ENCODE measurements around the gene TTYH1.
A peak's percentile ranks its signal among the peaks of the same experiment; 100 is the strongest.
"Not testable (repeated sequence)": the region's sequence is repeated elsewhere in the genome, so short reads cannot be mapped to it uniquely, and the experiment has no call there.

Gene TTYH1

DNA sequence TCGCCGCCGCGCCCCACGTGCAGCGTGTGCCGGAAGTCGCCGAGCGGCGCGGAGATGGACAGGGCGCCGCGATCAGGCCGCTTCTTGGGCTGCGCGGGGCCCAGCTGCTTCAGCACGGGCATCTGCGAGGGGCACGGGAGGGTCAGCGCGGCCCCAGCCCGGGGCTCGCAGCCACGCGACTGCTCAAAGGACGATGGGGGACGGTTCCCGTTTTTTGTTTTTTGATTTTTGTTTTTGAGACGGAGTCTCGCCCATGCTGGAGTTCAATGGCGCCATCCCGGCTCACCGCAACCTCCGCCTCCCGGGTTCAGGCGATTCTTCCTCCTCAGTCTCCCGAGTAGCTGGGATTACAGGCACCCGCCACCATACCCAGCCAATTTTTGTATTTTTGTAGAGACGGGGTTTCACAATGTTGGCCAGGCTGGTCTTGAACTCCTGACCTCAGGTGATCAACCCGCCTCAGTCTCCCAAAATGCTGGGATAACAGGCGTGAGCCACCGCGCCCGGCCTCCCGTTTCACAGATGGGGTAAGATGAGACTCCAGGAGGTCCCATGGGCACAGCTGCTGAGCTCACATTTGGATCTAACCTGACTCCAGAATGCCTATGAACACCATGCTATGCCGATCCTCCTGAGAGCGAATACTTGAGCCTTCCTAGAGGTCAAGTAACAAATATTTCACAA lies 50.3 kb downstream of the TTYH1 start:
- no peak overlapping the region for H3K27ac ChIP-seq
- H3K4me3 ChIP-seq = no peak overlapping the region
- no peak for TF ChIP-seq FOXP2 (optimal IDR thresholded peaks at IDR 0.05; ENCODE audit: control extremely low read depth, extremely low read length, insufficient read depth)
- TF ChIP-seq EZH2 (IDR thresholded peaks at IDR 0.05) = no peak
- TF ChIP-seq POLR2AphosphoS5 (IDR thresholded peaks at IDR 0.05; ENCODE audit: borderline replicate concordance, low read depth, low read length) = no peak
- no peak for DNase-seq (ENCODE audit: low read depth, low spot score)
- H3K9me3 ChIP-seq (ENCODE audit: low read depth, low read length) = no peaks in the 10 kb centered on the region
- no peak overlapping the region for H3K9ac ChIP-seq (ENCODE audit: insufficient read length)
- peaks cover 15% of the 10 kb centered on the region for H3K36me3 ChIP-seq (ENCODE audit: insufficient read depth, low read length)

GRCh38 chr19:54466110-54466480 lies 50.8 kb downstream of the TTYH1 start:
- H3K9me3 ChIP-seq (ENCODE audit: low read depth, low read length); H3K4me3 ChIP-seq; H3K9ac ChIP-seq (ENCODE audit: insufficient read length); DNase-seq (ENCODE audit: low read depth, low spot score): not testable (repeated sequence)
- Histone ChIP-seq H3K36me3 (ENCODE audit: insufficient read depth, low read length) (peaks cover 10% of the 10 kb centered on the region), H3K27ac (peak overlapping the region; percentile 48; the same call in 1 of the 2 replicates)

DNA sequence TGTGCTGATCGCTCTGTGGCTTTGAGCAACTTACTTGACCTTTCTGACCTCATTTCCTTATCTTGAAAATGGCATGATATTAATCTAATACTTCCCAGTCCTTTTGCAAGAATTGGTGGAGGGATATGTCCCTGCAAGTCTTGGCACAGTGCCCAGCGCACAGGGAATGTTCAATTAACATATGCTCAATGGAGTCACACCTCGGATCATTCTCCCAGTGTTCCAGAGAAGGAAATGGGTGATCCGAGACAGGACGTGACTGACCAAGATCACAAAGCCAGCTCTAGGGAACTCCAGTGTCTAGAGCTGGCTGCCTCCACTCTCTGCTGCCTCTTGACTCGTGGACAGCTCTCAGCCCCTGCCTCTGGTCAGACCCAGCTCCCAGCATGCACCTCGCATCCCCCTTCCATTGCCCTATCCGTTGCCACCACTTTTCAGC lies 54.3 kb downstream of the TTYH1 start:
- Histone ChIP-seq H3K4me3 (no peak overlapping the region), H3K27ac (no peak overlapping the region), H3K9me3 (ENCODE audit: low read depth, low read length) (no peaks in the 10 kb centered on the region), H3K9ac (ENCODE audit: insufficient read length) (no peak overlapping the region), H3K36me3 (ENCODE audit: insufficient read depth, low read length) (no peaks in the 10 kb centered on the region)
- no peak for TF ChIP-seq POLR2AphosphoS5 (IDR thresholded peaks at IDR 0.05; ENCODE audit: borderline replicate concordance, low read depth, low read length)
- TF ChIP-seq EZH2 (IDR thresholded peaks at IDR 0.05) = no peak
- no peak for TF ChIP-seq FOXP2 (optimal IDR thresholded peaks at IDR 0.05; ENCODE audit: control extremely low read depth, extremely low read length, insufficient read depth)
- no peak for DNase-seq (ENCODE audit: low read depth, low spot score)

DNA sequence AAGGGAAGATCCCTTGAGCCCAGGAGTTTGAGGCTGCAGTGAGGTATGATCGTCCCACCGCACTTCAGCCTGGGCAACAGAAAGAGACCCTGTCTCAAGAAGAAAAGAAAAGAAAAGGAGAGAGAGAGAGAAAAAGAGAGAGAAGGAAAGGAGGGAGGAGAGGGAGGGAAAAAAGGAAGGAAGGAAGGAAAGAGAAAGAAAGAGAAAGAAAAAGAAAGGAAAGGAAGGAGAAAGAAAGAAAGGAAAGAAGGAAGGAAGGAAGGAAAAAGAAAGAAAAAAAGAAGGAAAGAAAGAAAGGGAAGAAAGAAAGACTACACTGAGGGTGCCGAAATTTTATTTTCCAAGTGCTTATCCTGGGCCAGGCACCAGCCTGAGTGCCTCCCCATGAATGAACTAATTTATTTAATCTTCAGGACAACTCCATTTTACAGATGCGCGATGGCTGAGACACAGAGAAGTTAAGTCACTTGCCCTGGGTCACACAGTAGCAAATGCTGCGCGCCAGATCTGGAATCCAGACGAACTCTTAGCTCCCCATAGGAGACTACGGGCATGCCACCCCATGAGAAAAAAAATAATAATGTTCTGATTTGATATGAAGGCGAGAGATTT lies 55.1 kb downstream of the TTYH1 start:
- no peak for DNase-seq (ENCODE audit: low read depth, low spot score)
- Histone ChIP-seq H3K27ac (0 out of 2 replicates have a peak overlapping the region, but pooled peaks have one; percentile 15), H3K9ac (ENCODE audit: insufficient read length) (peak overlapping the region; percentile 75), H3K4me3 (peak overlapping the region; percentile 71), H3K36me3 (ENCODE audit: insufficient read depth, low read length) (no peaks in the 10 kb centered on the region), H3K9me3 (ENCODE audit: low read depth, low read length) (no peaks in the 10 kb centered on the region)
- no peak for TF ChIP-seq EZH2 (IDR thresholded peaks at IDR 0.05)

GRCh38 chr19:54470991-54471782 lies 55.9 kb downstream of the TTYH1 start:
- H3K9ac ChIP-seq (ENCODE audit: insufficient read length) = peak overlapping the region; percentile 75
- H3K36me3 ChIP-seq (ENCODE audit: insufficient read depth, low read length) = no peaks in the 10 kb centered on the region
- H3K4me3 ChIP-seq = peak overlapping the region; percentile 71
- no peak for TF ChIP-seq EZH2 (IDR thresholded peaks at IDR 0.05)
- no peak for TF ChIP-seq FOXP2 (optimal IDR thresholded peaks at IDR 0.05; ENCODE audit: control extremely low read depth, extremely low read length, insufficient read depth)
- no peak for TF ChIP-seq POLR2AphosphoS5 (IDR thresholded peaks at IDR 0.05; ENCODE audit: borderline replicate concordance, low read depth, low read length)
- no peak for DNase-seq (ENCODE audit: low read depth, low spot score)
- no peaks in the 10 kb centered on the region for H3K9me3 ChIP-seq (ENCODE audit: low read depth, low read length)
- no peak overlapping the region for H3K27ac ChIP-seq

DNA sequence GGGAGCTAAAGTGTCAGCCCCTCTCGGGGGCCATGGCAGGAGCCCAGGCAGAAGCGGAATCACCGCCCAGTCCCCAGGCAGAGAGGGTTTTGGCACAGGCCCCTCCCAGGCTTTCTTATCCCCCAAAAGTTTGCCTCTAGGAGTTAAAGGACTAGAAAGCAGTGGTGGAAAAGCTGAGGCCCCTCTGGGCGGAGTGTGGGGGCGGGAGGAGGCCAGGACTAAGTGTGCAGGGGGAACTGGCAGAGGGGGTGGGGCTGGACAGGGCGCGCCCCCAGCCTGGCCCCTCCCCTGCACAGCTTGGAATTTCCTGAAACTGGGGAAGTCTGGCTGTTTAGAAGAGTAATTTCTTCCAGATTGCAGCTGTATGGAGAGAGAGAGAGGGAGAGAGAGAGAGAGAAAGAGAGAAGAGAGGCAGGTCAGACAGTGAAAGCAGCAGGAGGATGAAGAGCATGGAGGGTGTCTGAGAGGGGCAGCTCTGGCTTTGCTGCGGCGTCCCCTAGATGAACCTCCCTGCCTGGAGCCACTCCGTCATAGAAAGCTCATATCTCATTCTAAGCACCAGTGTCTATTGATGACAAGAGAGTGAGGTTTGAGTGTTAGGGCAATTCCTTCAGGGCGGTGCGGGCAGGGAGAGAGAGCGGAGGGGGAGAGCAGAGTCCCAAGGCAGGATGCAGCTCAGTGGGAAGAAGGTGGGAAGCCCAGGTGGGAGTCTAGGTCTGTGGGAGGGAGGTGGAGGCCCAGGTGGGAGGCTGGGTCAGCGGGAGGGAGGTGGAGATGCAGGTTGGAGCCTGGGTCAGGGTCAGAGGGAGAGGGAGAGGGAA lies 58.0 kb downstream of the TTYH1 start, which contains the start of gene CDC42EP5:
CDC42EP5 (minus strand) TSS at position 226 of the 821 bp plus-strand sequence. CDS start 7,749 bp downstream, outside the sequence.
- Histone ChIP-seq H3K4me3 (peak within 1 kb of the TSS; percentile 76), H3K9me3 (ENCODE audit: low read depth, low read length) (no peaks in the 10 kb centered on the region), H3K27ac (peak within 1 kb of the TSS; percentile 93), H3K36me3 (ENCODE audit: insufficient read depth, low read length) (no peaks in the 10 kb centered on the region), H3K9ac (ENCODE audit: insufficient read length) (peak within 1 kb of the TSS; percentile 49)
- TF ChIP-seq FOXP2 (optimal IDR thresholded peaks at IDR 0.05; ENCODE audit: control extremely low read depth, extremely low read length, insufficient read depth) (no peak), POLR2AphosphoS5 (IDR thresholded peaks at IDR 0.05; ENCODE audit: borderline replicate concordance, low read depth, low read length) (peak; percentile 46; the same call in 1 of the 2 replicates), EZH2 (IDR thresholded peaks at IDR 0.05) (no peak)
- peak; percentile 79 for DNase-seq (ENCODE audit: low read depth, low spot score)

GRCh38 chr19:54473892-54474372 lies 58.7 kb downstream of the TTYH1 start:
- Histone ChIP-seq H3K4me3 (peak overlapping the region; percentile 76), H3K9ac (ENCODE audit: insufficient read length) (peak overlapping the region; percentile 32), H3K36me3 (ENCODE audit: insufficient read depth, low read length) (no peaks in the 10 kb centered on the region), H3K27ac (peak overlapping the region; percentile 93), H3K9me3 (ENCODE audit: low read depth, low read length) (no peaks in the 10 kb centered on the region)
- no peak for DNase-seq (ENCODE audit: low read depth, low spot score)
- no peak for TF ChIP-seq FOXP2 (optimal IDR thresholded peaks at IDR 0.05; ENCODE audit: control extremely low read depth, extremely low read length, insufficient read depth)
- no peak for TF ChIP-seq EZH2 (IDR thresholded peaks at IDR 0.05)
- no peak for TF ChIP-seq POLR2AphosphoS5 (IDR thresholded peaks at IDR 0.05; ENCODE audit: borderline replicate concordance, low read depth, low read length)

DNA sequence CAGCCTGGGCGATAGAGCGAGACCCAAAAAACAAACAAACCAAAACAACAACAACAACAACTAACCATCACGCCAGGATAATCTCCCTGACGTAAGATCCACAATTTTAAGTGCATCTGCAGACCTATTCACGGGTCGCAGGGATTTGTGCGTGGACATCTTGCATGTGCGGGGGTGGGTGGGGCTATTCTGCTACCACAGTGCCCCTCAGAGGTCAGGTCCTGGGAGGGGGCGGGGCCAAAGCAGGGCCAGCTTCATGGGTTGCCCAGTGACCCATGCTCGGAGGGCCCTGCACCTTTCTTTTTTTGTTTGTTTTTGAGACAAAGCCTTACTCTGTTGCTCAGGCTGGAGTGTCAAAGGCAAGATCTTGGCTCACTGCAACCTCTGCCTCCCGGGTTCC lies 60.4 kb downstream of the TTYH1 start:
- H3K9me3 ChIP-seq (ENCODE audit: low read depth, low read length) = no peaks in the 10 kb centered on the region
- no peaks in the 10 kb centered on the region for H3K36me3 ChIP-seq (ENCODE audit: insufficient read depth, low read length)
- H3K9ac ChIP-seq (ENCODE audit: insufficient read length) = no peak overlapping the region
- DNase-seq (ENCODE audit: low read depth, low spot score) = no peak
- TF ChIP-seq FOXP2 (optimal IDR thresholded peaks at IDR 0.05; ENCODE audit: control extremely low read depth, extremely low read length, insufficient read depth) = no peak
- no peak for TF ChIP-seq POLR2AphosphoS5 (IDR thresholded peaks at IDR 0.05; ENCODE audit: borderline replicate concordance, low read depth, low read length)
- no peak for TF ChIP-seq EZH2 (IDR thresholded peaks at IDR 0.05)
- H3K4me3 ChIP-seq = no peak overlapping the region
- no peak overlapping the region for H3K27ac ChIP-seq
